IPS-NIHi7 (cell line): ENCODE measurements around the gene TARS1.

Source experiments
- DNase-seq: peaks from one replicate; pipeline ENCODE4 v3.0.0; 2012; ENCODE audit warnings: mixed read lengths; ENCODE audit errors: extremely low spot score

Gene TARS1

DNA sequence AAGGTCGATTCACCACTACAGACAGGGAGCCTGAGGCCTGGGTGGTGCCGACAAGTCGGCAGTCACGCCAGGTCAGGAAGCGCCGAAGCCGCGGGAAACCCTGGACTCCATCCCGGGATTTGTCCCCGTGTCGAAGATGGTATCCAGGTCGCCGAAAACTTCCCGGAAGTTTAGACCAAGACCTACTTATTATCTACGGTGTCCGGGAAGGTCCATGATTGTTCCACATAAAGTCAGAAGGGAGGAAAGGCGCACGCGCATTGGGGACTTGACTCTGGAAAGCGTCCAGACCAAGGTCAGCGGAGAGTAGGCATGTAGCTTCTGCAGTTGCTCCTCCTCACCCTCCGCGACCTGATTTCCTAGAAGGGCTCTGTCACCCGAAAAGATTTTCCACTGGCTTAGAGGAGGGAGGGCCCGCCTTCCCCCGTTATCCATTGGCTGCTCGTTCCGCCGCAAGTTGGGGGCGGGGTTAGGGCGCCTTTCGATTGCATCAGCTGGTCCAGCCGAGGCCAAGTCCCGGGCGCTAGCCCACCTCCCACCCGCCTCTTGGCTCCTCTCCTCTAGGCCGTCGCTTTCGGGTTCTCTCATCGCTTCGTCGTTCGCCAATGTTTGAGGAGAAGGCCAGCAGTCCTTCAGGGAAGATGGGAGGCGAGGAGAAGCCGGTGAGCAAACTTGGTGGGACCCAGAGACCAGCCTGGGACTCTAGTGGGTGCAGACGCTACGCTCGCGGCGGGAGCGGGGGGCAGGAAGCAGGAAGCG is at the start of gene TARS1:
Gene TARS1 (plus strand): TSS at position 484 of the 759 bp plus-strand sequence. CDS start 122 bp downstream, at position 606.
- DNase-seq: peak; percentile 97

DNA sequence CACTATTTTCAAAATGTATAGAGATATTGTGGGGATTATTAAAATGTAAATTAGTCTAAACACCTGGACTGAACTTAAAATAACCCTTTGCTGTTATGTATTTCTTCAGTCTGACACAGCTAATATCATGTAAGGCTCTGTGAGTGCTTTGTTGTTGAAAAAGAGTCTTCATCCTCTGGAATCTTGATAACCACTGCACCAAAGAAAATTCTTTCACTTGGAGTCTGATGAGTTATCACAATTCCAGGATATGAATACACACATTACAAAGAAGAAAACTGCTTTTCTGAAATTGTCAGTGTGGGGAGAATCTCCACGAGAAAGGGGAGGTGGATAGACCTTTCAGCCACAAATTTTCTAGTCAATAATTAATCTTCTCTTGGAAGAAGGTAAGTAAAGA is 42.3 kb upstream of the TARS1 start:
- DNase-seq: no peak

- no peak for DNase-seq
These were observed 40.1 kb upstream of the TARS1 start for GRCh38 chr5:33400675-33401074.

DNA sequence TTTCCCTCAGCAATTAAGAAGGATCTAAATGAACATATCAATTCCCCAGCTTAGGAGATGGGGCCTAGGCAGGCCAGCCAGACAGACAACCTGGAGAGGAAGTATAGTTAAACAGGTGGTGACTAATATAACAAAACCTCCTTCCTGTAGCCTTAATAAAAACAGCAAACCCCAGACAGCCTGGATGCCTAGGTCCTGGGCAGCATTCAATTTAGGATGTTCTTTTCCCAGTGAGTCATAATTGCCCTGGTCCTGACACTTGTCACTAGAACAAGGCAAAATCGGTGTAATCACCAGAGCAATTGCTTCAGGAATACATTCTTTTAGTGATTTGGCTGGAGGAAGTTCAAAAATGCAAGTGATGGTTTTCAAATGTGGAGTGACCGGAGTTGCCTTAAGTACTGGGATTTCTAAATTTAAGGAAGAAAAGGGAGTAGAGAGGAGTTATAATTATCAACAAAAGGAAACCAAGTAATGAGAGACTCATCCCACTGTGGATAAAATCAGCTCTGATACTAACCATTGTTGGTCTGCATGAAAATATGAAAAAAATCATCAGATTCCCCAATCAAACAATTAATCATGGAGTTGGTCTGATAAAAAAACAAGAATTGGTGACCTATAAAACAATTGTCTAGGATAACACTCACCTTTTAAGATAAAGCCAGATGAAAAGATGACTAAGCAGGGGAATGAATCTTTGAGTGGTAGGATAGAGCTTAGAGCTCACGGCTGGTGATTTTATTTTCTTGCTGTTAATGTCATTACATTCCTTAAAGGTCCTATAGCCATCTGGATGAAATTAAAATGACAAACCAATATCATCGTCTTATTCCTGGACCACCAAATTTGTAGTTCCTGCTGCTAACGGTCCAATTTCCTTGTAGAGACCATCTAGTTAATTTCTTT is 39.0 kb upstream of the TARS1 start:
- DNase-seq: no peak

- DNase-seq: no peak
These were observed 37.6 kb upstream of the TARS1 start for GRCh38 chr5:33403187-33403586.

- no peak for DNase-seq
These were observed 31.9 kb upstream of the TARS1 start for GRCh38 chr5:33408816-33409215.

GRCh38 chr5:33409435-33410170 is 31.2 kb upstream of the TARS1 start:
- no peak for DNase-seq

DNA sequence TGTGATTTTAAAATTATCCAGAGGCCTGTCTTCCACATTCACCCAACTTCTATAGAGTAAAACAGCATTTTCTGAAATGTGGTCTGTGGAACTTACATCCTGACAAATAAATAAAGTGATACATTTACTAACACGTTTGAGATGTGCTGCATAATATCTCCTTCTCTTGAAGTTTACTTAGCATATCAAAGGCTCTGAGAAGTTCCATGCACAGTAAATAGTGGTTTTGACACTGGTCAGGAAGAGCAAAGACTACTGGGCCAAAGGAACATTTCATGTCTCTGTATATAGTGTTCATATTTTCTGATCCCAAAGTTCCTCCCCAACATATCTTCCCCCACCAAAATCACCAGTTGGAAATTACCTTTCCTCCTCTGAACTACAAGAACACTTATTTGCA is 30.5 kb upstream of the TARS1 start:
- DNase-seq: no peak

DNA sequence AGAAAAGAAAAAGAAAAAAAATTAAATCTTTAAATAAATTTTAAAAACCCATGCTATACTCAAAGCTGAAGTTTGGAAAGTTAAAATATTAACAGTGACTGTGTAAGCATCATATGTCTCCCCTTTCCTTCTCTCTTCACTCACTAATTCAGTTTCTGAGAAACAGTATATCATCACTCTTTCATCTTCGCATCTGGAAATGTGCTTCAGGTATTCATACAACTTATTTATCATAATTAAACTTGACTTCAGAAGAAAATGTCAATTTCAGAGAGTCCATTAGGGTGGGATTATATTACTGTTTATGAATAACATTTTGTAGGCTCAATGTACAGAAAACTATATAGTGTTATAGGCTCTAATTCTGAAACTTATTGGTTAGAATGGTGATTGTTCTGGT is 29.3 kb upstream of the TARS1 start:
- DNase-seq: no peak

DNA sequence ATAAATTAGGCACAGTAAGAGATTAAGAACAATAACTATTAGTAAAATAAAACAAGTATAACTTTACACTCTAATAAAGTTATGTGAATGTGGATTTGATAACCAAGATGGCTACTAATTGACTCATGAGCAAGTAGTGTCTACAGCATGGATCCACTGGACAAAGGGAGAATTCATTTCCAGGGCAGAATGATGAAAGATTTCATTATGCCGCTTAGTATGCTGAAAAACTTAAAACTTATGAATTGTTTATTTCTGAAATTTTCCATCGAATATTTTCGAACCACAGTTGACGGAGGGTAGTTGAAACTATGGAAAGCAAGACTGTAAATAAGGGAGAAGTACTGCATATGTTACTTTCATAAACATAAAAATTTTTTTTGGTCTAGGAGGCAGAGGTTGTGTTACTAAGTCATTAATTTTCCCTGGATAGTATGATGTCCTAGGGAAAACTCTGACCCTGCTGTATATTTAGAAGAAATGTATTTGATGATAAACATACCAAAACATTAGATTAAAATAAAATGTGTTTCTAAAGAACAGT is 24.9 kb upstream of the TARS1 start:
- no peak for DNase-seq

GRCh38 chr5:33417632-33418031 is 23.1 kb upstream of the TARS1 start:
- no peak for DNase-seq

GRCh38 chr5:33420946-33421345 is 19.8 kb upstream of the TARS1 start:
- no peak for DNase-seq

GRCh38 chr5:33422191-33422590 is 18.6 kb upstream of the TARS1 start:
- no peak for DNase-seq

GRCh38 chr5:33423018-33423630 is 17.6 kb upstream of the TARS1 start:
- DNase-seq: no peak

- DNase-seq: no peak
These were observed 15.5 kb upstream of the TARS1 start for GRCh38 chr5:33425314-33425713.

GRCh38 chr5:33430983-33431382 is 9.8 kb upstream of the TARS1 start:
- DNase-seq: no peak

DNA sequence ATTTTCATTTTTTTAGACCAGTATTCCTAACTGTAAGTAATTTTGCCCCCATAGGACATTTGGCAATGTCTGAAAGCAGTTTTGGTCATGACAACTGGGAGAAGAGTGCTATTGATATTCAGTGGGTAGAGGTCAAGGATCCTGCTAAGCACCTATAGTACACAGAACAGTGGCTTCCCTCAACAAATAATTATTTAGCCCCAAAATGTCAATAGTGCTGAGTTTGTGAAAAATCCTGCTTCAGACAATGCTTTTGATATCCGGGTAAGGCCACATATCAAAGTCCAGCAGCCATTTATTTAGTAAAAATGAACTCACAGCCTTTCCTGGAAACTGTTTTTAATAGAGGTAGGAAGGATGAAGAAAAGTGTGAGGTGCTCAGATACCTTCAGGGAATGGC is 8.1 kb upstream of the TARS1 start:
- DNase-seq: no peak

- no peak for DNase-seq
These were observed 7.2 kb upstream of the TARS1 start for GRCh38 chr5:33433303-33434240.

GRCh38 chr5:33435893-33436490 is 4.8 kb upstream of the TARS1 start:
- DNase-seq: peak; percentile 81

- no peak for DNase-seq
These were observed 1.8 kb upstream of the TARS1 start for GRCh38 chr5:33438996-33439395.
